HG02588 (cell line): ENCODE measurements around the gene PFKFB3.
A peak's percentile ranks its signal among the peaks of the same experiment; 100 is the strongest.

ENCODE experiments used
- ATAC-seq: cut with Tn5 transposase; IDR thresholded peaks from one replicate; pipeline ENCODE4 v1.9.1; 2021; ENCODE audit warnings: mild to moderate bottlenecking, moderate library complexity; ENCODE audit not compliant: unreplicated experiment

Gene PFKFB3

GRCh38 chr10:6297951-6298381, 95.2 kb downstream of the PFKFB3 start:
- ATAC-seq, result no peak

GRCh38 chr10:6298428-6298827, 95.7 kb downstream of the PFKFB3 start:
- no peak for ATAC-seq

DNA sequence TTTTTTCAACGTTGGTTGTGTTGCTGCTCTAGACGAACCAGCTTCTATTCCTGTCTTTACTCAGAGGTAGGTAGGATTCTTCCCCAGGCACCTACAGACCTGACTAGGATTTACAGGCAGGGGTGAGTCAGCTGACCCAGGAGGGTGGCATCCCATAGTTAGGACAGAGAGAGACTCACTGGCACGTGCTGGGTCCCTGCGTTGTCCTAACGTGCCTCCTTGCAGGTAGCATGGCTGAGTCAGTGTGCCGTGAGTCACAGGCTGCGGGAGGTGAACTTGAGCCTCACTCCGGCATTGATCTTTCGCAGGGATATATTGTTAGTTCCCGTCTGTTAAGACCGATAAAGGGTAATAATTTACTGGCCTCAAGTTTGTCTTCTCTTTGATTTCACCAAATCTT, 96.5 kb downstream of the PFKFB3 start:
- ATAC-seq, result no peak

DNA sequence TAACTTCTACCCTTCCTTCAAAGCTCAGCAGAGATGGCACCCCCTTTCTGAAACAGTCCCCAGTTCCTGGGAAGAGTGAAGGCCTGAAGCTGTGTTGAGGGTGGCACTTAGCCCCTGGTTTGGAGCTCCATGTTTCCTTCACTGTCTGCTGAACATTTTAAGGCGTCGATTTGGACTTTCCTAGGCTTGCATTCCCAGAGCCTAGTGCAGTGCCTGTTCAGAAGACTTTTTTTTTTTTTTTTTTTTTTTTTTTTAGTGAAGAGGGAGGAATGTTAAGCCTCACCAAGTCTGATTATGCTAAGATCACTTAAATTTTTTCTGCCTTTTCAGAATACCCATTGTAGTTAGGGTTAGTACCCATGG, 97.0 kb downstream of the PFKFB3 start:
- no peak for ATAC-seq

DNA sequence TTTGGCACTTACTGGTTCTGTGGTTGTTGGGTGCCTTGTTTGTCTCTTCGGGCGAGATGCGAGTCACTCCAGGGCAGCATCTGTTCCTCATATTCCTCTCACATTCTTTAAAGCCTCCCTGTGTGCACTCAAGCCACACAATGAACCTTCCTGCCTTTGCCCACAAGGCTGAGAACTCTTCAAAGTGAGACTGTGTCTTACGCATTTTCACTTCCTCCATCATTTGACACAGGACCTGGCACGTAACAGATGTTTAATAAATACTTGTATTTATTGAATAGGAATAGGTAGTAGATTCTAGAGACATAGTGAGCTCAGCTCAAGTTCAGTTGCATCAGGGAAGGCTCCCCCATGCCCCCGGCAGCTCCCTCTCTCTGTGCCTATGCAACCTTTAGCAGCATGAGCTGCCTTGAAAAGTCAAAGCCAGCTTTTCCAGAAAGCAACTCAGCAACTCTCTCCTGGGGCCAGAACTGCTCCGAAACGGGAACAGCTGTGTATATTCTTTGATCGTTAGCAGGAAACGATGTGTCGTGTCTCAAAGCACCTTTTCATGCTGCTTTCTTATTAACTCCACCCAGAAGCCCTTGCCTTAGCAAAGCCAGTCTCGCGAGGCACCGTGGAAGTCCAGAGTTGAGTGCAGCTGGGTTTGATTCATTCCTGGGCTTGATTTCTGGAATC, 97.5 kb downstream of the PFKFB3 start:
- peak; percentile 70 for ATAC-seq

DNA sequence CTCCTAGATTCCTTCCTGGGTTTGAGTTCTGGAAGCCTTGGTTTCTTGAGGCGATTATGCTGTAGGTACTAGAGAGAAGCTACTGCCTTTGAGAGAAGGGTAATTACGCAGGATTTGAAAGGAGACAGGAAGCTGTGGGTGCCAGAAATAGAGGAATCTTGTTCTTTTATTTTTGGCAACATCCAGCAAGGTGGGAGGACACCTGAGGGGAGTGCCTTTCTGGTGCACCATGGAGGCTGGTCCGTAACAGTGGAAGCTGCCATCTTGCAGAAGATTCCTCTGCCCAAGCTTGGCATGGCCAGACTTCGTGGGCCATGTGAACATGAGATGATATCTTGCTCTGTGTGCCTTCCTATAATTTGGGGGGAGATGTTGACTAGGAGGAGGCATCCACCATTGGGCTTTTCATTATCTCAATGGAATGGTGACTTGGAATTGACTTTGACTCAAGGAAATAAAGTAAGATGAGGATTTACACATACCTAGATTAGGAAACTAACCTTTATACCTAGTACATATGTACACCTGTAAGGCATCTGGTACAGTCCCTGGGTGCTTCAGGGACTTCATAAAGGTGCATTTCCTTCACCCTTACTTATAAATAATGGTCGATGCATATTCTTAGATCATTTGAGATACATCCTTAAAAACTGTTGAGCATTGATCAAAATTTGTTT, 98.2 kb downstream of the PFKFB3 start:
- ATAC-seq, result no peak

GRCh38 chr10:6301488-6302075, 98.8 kb downstream of the PFKFB3 start:
- ATAC-seq, result no peak
